ENCODE measurements around the gene PADI6.

PADI6 gene

DNA sequence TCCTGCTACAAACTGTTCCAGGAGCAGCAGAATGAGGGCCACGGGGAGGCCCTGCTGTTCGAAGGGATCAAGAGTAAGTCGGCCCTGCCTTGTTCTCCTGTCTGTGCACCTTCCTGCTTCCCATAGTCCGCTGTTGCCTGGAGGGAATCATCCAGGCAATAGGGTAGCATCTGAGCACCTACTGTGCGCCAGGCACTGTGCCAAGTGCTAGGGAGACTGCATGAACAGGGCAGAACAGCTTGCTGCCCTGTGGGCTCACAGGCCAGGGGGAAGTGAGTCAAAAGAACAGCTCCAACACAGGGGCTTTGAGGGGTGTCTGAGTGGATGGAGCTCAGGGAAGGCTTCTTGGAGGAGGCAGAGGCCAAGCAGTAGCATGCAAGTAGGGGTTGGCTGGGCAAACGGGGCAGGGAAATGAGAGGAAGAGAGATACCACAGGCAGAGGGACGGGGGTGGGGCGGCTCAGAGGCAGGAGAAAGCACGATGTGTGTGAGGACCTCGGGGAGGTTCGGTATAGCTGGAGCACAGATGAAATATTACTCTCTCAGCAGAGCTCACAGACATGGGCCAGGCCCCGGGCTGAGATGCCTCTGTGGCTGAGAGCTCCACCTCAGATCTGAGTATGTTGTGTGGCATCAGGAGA lies 15.5 kb upstream of the PADI6 start:
- DNase-seq (ENCODE audit: low read depth, low spot score): no peak

DNA sequence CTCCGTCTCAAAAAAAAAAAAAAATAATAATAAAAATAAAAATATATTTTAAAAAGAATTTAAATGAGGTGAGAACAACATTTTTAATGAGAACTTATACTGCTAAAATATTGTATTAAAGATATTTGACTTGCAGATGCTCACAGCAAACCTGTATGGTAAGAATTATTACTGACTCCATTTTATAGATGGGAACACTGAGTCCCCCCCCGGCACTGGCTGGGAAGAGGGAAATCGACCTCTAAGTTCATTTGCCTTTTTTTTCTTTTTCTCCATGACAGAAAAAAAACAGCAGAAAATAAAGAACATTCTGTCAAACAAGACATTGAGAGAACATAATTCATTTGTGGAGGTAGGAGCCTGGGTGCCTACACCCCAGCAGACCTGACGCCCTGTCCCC lies 13.4 kb upstream of the PADI6 start:
- no peak for DNase-seq (ENCODE audit: low read depth, low spot score)

DNA sequence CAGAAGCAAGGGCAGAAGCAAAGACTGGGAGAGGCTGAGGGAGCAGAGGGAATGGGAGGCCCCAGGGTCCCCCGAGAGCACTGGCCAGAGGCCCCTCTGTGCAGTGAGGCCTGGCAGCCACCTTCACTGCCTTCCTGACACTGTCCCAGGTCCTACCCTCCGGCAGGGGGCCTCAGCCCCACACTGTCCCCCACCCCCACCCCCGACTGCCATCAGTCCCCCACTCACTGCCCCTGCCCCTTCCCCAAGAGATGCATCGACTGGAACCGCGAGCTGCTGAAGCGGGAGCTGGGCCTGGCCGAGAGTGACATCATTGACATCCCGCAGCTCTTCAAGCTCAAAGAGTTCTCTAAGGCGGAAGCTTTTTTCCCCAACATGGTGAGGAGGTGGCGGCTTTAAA lies 13.0 kb upstream of the PADI6 start:
- no peak for DNase-seq (ENCODE audit: low read depth, low spot score)

DNA sequence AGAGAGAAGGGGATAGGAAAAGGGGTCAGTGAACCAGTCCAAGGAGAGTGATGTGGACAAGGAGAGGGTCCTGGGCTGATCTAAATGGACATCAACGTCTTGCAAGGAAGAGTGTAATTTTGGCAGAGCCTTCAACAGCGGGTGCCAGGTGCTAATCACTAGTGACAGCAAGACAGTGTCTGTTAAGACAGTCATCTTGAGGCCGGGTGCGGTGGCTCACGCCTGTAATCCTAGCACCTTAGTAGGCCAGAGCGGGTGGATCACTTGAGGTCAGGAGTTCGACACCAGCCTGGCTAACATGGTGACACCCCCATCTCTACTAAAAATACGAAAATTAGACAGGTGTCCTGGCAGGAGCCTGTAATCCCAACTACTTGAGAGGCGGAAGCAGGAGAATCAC lies 12.2 kb upstream of the PADI6 start:
- DNase-seq (ENCODE audit: low read depth, low spot score): no peak

DNA sequence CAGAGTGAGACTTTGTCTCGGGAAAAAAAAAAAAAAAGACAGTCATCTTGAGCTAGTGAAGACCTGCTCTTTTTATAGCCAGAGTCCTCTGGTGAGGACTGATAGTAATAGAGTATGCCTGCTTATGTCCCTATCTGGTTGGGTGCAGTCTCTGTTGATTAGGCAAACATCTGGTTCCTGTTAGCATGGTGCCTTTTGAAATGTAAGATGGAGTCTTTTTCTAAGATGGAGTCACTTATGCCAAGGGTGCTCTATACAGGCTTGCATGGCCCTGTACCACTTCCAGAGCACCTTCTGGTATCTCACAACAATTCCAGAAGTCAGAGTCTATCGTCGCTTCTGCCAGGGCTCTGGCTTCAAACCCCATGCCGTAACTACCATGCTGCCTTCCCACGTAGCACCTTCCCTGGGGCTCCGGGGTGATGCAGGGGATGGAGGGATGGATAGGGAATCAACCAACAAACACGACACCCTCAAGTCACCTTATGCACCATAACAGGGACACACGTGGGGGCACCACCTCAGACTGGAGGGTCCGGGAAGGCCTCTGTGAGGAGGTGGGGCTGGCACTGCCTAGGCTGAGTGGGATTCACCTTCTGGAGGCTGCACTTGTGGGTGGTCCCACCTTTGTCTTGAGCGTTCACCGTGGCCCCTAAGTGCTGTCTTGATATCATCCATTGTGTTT lies 11.6 kb upstream of the PADI6 start:
- no peak for DNase-seq (ENCODE audit: low read depth, low spot score)

DNA sequence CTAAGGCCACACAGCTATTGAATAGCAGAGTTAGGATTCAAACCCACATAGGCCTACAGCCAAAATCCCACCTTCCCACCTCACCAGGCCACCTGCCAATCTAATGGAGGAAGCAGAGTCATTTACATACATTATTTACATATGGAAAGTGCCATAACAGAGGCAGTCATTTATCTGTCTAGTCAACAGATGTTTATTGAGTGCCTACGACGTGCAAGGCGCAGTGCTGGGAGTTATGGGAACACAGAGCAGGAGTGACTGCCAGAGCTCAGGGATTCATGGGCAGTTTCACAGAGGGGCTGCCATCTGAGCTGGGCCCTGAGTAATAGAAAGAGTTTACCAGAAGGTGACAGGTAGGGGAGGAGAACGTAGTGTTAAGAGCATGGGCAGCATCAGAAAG lies 10.3 kb upstream of the PADI6 start:
- DNase-seq (ENCODE audit: low read depth, low spot score): no peak

DNA sequence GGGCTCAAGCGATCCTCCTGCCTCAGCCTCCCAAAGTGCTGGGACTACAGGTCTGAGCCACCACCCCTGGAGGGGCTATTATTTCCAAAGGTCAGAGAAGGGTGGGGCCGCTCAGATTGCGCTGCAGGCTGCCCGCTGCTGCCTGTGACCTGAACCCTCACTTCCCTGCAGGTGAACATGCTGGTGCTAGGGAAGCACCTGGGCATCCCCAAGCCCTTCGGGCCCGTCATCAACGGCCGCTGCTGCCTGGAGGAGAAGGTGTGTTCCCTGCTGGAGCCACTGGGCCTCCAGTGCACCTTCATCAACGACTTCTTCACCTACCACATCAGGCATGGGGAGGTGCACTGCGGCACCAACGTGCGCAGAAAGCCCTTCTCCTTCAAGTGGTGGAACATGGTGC lies 8.6 kb upstream of the PADI6 start:
- DNase-seq (ENCODE audit: low read depth, low spot score): no peak

DNA sequence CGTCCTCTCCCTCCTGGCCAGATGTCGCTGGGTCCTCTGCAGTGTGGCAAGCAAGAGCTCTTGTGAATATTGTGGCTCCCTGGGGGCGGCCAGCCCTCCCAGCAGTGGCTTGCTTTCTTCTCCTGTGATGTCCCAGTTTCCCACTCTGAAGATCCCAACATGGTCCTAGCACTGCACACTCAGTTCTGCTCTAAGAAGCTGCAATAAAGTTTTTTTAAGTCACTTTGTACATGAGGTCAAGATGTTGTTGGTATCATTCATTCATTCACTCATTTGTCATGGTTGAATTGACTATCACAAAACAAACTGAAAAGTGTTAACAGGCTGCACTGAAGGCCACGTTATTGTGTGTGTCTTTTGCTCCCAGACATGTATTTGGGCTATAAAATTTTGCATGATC lies 8.2 kb upstream of the PADI6 start:
- no peak for DNase-seq (ENCODE audit: low read depth, low spot score)

DNA sequence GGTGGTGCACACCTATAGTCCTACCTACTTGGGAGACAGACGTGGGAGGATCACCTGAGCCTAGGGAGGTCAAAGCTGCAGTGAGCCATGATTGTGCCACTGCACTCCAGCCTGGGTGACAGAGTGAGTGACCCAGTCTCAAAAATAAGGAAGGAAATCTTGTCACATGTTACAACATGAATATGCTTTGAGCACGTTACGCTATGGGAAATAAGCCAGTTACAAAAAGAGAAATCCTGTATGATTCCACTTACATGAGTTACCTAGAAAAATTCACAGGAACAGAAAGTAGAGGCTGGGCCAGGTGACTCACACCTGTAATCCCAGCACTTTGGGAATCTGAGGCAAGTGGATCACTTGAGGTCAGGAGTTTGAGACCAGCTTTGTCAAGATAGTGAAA lies 6.7 kb upstream of the PADI6 start:
- DNase-seq (ENCODE audit: low read depth, low spot score): no peak

DNA sequence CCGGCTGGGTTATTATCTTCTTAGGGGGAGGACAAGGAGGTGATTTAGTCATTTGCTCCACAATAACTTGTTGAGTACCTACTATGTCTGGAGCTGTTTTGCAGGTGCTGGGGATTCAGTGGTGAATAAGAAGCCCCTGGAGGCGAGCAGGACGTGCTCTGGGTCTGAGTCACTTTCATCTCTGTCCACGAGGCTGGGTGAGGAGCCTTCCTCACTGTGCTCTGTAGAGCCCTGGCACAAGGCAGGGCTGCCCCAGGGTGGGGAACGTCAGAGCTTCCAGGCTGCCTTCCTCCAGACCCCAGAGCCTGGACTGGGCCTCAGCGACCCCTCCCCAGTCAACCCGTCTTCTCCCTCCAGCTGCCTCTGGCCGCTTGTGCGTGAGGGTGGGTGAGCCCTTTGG lies 2.5 kb upstream of the PADI6 start:
- DNase-seq (ENCODE audit: low read depth, low spot score): no peak

DNA sequence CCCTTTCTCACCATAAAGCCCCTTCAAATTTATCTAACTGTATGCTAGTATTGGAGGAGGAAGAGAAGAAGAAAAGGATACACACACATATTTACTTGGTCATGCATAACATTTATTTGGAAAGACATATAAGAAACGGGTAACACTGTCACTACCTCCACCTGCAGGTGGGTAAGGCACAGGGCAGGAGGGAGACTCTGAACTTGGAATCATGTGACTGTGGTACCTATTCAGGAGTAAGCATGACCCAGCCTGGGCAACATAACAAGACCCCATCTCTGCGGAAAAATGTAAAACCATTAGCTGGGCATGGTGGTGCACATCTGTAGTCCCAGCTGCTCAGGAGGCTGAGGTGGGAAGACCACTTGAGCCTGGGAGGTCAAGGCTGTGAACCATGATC lies 1.4 kb upstream of the PADI6 start:
- DNase-seq (ENCODE audit: low read depth, low spot score): no peak

DNA sequence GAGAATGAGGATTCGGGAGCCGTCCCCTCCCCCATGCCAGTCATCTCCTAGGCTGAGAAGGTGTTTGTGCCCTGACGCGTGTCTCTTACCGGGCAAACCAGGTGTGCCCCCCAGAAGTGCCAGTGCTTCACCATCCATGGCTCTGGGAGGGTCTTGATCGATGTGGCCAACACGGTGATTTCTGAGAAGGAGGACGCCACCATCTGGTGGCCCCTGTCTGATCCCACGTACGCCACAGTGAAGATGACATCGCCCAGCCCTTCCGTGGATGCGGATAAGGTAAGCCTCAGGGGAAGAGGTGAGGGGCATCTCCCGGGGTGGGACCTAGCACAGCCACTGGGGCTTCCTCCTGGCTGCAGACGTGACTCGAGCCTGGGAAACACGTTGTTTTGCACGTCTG lies 959 bp downstream of the PADI6 start:
- DNase-seq (ENCODE audit: low read depth, low spot score): no peak

DNA sequence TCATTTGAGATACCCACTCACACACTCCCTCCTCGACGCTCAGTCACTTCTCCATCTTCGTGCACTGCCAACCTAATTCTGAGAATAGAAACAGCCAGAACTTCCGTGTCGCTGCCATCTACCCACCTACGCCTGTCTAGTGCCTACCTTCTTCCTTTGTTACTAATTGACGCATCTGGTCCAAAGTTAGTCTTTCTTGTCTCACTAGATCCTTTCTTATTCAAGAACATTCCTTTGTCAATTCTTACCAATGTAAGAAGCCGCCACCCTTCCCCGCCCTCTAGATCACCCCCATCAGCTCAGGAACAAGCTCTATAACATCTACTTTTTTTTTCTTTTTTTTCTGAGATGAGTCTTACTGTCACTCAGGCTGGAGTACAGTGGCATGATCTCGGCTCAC lies 3.7 kb downstream of the PADI6 start:
- DNase-seq (ENCODE audit: low read depth, low spot score): no peak

DNA sequence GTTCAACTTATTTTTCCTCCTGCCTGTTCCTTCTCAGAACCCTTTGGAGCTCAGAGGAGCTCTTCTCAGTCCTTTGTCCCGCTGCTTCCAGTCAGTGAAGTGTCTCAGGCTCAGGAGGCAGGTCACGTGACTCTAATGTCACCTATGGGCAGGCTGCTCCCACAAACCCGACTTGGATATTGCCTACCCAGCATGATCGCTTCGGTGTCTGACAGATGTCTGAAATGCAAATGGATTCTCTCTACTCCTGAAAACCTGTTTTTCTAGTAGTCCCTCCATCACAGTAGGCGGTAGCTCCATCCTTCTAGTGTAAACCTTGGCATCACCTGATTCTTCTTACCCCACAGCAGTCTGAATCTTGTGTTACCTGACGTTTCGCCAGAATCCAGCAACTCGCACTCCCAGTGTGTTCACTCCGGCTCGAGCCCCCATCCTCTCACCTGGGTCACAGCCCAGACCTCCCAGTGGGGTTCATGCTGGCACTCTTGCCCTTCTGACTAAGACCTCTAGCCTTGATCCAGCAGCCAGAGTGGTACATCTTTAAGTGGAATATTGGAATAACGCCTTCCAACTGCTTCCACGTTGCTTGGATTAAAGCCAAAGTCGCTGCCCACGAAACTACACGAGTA lies 5.4 kb downstream of the PADI6 start:
- no peak for DNase-seq (ENCODE audit: low read depth, low spot score)

DNA sequence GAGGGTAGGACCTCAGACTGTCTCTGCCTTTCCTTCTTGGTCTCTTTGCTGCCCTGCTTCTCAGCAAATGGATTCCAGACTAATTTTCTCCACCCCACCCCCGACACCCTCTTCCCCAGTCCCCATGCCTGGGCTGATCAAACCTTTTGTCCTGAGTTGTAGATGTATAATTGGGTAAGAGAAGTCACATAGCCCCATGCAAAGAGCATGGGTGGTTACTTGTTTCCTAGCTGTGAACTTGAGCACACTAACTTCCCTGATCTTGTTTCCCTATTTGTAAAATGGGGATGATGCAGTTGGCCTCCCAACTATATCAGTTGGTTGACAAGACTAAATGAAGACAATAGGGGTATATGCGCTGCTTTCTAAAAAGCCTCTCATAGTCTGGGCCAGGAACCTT lies 9.2 kb downstream of the PADI6 start:
- DNase-seq (ENCODE audit: low read depth, low spot score): no peak

DNA sequence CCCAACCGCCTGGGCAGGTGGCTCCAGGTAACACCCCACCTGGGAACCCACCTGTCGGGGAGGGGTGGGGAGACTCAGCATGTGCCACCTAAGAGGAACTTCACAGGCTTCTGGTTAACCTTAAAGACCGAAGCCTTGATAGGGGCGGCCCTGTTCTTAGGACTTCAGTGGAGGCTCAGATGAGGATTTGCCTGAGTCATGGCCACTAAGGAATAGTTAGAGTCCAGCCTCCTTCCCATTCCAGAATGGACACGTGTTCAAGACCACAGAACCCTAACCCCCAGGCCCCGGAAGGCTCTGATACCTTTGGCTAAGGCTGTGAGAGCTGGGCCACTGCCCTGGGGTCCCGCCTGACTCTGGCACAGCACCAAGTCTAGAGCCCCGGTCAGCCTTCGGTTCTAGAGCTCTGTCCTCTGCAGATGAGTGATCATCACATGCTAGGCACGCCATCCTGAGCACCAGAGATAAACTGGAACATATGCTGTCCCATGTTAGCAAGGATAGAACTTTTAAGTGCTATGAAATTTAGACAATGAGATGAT lies 20.3 kb downstream of the PADI6 start:
- no peak for DNase-seq (ENCODE audit: low read depth, low spot score)

DNA sequence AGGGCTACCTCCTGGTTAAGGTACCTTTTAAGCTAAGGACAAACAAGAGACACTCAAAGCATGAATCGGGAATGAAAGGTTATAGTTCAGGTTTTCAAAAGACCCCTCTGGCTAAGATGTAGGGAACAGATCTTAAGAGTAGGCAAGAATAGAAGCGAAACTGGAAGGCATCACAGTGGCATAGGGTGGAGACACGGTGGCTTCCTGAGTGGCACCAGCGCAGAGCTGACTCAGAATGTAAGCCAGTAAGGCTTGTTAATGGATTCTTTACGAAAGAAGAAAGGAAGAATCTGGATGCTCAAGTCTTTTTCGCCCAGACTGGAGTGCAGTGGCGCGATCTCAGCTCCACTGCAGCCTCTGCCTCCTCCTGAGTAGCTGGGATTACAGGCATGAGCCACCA lies 21.2 kb downstream of the PADI6 start:
- no peak for DNase-seq (ENCODE audit: low read depth, low spot score)

DNA sequence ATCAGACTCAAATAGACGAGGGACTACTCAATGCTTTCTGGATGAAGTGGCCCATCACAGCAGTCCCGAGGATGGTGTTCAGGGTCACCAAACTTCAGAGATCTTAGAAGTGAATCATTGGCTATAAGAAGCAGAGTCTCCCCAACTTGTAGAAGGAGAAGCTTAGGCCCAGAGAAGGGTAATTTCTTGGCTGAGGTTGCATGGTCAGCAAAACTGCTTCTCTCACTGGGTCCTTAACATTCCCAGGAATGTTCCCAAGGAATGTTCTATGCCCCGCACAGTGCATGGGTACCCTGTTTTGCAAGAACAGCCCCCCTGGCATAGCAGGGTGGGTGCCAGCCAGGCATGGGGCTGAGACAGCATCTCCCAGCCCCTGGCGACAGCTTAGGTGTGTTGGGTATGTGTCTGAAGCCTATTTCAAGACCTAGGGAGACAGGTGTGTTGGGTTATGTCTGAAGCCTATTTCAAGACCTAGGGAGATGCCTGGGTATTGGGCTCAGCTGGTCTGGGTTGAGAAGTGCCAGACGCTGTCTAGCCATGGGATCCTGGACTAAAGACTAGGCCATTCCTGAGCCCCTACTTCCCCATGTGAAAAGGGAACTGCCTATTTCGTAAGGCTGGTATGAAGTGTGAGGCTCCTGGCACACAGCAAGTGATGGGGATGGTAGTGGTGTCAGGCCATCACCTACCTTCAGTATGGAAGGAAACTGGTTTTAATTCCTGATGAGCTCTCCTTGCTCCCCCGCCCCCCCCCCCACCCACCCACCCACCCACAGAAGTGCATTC lies 26.1 kb downstream of the PADI6 start:
- no peak for DNase-seq (ENCODE audit: low read depth, low spot score)

DNA sequence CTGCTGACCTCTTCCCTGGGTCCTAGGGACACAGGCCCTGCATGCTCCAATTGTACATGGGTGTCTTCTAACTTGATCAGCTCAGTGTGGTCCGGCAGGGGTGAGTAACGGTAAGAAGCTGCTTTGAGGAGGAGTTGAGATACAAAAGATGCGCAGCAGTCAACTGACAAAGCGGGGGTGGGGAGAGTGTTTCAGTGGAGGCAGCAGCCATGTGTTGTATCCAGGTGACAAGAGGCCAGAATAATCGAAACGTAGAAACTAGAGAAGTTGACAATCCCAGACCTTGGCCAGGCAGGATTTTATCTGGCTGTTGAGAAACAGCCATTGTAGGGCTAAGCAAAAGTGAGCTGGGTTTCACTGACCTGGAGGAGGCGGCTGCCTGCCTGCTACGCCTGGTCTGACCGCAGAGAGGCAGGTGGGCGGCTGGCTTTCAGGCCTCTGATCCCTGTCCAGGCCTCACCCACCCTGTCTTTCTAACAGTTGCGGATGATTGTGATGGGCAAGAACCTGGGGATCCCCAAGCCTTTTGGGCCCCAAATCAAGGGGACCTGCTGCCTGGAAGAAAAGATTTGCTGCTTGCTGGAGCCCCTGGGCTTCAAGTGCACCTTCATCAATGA lies 28.8 kb downstream of the PADI6 start:
- no peak for DNase-seq (ENCODE audit: low read depth, low spot score)

DNA sequence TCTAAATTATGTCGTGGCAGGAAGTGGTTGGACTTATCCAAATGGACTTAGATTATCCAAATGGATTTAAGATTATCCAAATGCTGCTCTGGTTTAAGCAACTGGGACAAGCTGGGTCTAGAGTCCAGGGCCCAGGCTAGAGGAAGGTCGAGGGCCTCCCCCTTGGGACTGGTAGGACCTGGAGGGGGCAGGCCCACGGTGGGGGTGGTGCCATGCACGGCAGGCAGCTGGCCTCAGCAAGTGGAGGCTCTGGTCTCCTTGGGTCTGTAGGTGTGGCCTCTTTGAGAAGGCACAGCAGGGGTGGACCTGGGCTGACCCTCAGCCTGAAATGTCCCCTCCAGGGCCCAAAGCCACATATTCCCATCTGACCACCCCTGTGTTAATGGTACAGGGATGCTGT lies 29.8 kb downstream of the PADI6 start:
- no peak for DNase-seq (ENCODE audit: low read depth, low spot score)

DNA sequence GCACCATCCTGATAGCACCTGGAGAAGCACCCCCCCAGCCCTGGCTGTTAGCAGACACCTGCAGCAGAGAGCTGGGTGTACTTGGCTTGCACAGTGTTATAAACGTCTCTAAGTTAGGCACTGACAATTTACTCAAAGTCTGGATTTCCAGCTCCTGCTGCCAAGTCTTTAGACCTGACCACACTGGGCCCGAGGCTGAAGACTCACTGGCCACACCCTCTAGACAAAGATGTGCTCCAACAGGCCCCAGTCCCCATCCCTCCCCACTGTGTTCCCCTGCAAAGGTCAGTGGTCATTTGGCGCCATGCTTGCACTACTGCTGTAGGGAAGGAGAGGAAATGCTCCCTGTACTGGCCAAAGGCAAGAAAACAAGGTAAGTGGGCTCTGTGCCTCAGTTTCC lies 31.1 kb downstream of the PADI6 start:
- DNase-seq (ENCODE audit: low read depth, low spot score): no peak
